ENCODE measurements around the gene PELI1.

DNA sequence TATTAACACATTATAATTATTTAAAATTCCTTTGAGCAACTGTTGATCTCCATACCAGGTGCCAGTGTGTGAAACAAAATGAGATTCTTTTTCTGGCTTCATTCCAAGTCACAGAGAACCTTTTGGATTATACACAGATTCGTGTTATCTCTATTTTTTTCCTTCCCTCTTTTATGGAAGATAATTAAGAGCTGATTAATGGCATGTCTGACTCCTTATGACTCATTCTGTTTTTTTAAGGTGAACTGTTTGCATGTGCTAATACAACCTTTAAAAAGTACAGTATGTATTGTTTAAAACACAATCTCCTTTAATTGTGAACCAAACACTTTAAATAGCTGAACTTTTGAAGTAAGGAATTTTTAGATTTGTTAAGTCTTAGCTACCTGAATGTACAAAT, 39.3 kb downstream of the PELI1 start:
- TF ChIP-seq, protein P1, sequence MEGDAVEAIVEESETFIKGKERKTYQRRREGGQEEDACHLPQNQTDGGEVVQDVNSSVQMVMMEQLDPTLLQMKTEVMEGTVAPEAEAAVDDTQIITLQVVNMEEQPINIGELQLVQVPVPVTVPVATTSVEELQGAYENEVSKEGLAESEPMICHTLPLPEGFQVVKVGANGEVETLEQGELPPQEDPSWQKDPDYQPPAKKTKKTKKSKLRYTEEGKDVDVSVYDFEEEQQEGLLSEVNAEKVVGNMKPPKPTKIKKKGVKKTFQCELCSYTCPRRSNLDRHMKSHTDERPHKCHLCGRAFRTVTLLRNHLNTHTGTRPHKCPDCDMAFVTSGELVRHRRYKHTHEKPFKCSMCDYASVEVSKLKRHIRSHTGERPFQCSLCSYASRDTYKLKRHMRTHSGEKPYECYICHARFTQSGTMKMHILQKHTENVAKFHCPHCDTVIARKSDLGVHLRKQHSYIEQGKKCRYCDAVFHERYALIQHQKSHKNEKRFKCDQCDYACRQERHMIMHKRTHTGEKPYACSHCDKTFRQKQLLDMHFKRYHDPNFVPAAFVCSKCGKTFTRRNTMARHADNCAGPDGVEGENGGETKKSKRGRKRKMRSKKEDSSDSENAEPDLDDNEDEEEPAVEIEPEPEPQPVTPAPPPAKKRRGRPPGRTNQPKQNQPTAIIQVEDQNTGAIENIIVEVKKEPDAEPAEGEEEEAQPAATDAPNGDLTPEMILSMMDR (IDR thresholded peaks at IDR 0.05; ENCODE audit: poor library complexity), result no peak
- TF ChIP-seq EZH2 (IDR thresholded peaks at IDR 0.05; ENCODE audit: borderline replicate concordance), result no peak

Measured in hepatocyte (in vitro differentiated cells).